K562 (cell line): ENCODE measurements around the gene PCBP3. TPM values are rescaled to one million over a fixed set of nuclear protein-coding genes. Genes with fewer than 3 reads are reported as not detected.

Experiments
- ATAC-seq: fragments of 200-7000 bp; cut with Tn5 transposase; 3 replicates; pipeline ENCODE4 v1.9.1; 2020; ENCODE audit warnings: moderate library complexity
- BruUV-seq: library from RNA; stranded (reverse); fragments of 400-500 nt; replicated peaks from 2 replicates; lab custom pipeline; 2021; lab: Mats Ljungman, UMichigan
- CTCF ChIA-PET: fragments of 300-600 bp; formaldehyde crosslinking; extraction: SDS; loops from one replicate; lab custom pipeline; 2021; ENCODE audit warnings: low intra/inter-chr PET ratio; lab: Yijun Ruan, JAX
- POLR2A ChIA-PET: fragments of 300-600, 350-650 bp; sonication (Branson Sonifier 250); formaldehyde crosslinking; extraction: SDS; loops from one replicate; lab custom pipeline; 2021; ENCODE audit warnings: antibody characterized with exemption, inconsistent platforms; lab: Yijun Ruan, JAX
- DNase-seq, 4 experiments: peaks; one replicate each; pipeline versions ENCODE4 v3.0.0 to v3.0.0-alpha.2; 2011 to 2018; ENCODE audit warnings: low spot score in 3 of 4, mixed read lengths in 3 of 4; ENCODE audit errors: extremely low read depth in 1 of 4
- FAIRE-seq: peaks from 2 replicates; lab custom pipeline; 2011; peaks lifted over from hg19 to GRCh38; lab: Jason Lieb, UNC
- H2AFZ ChIP-seq: 2 replicates; pipeline ENCODE4 v1.6.0; 2011; ENCODE audit warnings: low read depth, low read length, control low read depth, inconsistent platforms
- H3K27ac ChIP-seq: fragments of 200-600 bp; 3 replicates; pipeline ENCODE4 v1.8.0; 2011; ENCODE audit warnings: low read depth, mild to moderate bottlenecking, control low read depth, inconsistent platforms, low read length, moderate library complexity, mixed read lengths; ENCODE audit errors: extremely low read depth
- H3K27me3 ChIP-seq, 2 experiments: fragments of 300-600 bp in 1 of 2; 2 replicates in 1 of 2; 3 replicates in 1 of 2; pipeline versions ENCODE4 v1.6.0 to v1.8.0; 2011; ENCODE audit warnings: inconsistent platforms in 2 of 2, low read length in 2 of 2, mild to moderate bottlenecking in 1 of 2, mixed read lengths in 1 of 2, moderate library complexity in 1 of 2; ENCODE audit not compliant: control insufficient read depth in 2 of 2, insufficient read depth in 2 of 2
- H3K36me3 ChIP-seq: fragments of 300-600 bp; 3 replicates; pipeline ENCODE4 v1.8.0; 2011; ENCODE audit warnings: mild to moderate bottlenecking, low read length, inconsistent platforms; ENCODE audit not compliant: control insufficient read depth, insufficient read depth
- H3K4me1 ChIP-seq, 2 experiments: fragments of 200-600 bp in 1 of 2; replicated peaks in 1 of 2; 2 replicates in 1 of 2; 3 replicates in 1 of 2; pipeline versions ENCODE4 v1.5.1 to v1.8.0; 2011; ENCODE audit warnings: inconsistent platforms in 2 of 2, low read length in 2 of 2, mild to moderate bottlenecking in 1 of 2, mixed read lengths in 1 of 2, moderate library complexity in 1 of 2; ENCODE audit not compliant: control insufficient read depth in 2 of 2, insufficient read depth in 2 of 2
- H3K4me2 ChIP-seq: 2 replicates; pipeline ENCODE4 v1.6.1; 2011; ENCODE audit warnings: low read length, control low read depth, inconsistent platforms, mixed read lengths; ENCODE audit not compliant: insufficient read depth
- H3K4me3 ChIP-seq: fragments of 200-600 bp; sonication (generic), shearing (Covaris generic); 2 replicates; pipeline ENCODE4 v1.5.1; 2016; ENCODE audit warnings: control low read depth, inconsistent platforms
- H3K79me2 ChIP-seq: fragments of 200-600 bp; 3 replicates; pipeline ENCODE4 v1.8.0; 2011; ENCODE audit warnings: low read length, inconsistent platforms; ENCODE audit not compliant: control insufficient read depth, insufficient read depth
- H3K9ac ChIP-seq, 2 experiments: 2 replicates each; pipeline versions ENCODE4 v1.6.0 to v1.6.1; 2011; ENCODE audit warnings: low read depth in 2 of 2, low read length in 2 of 2, control low read depth in 1 of 2, inconsistent platforms in 1 of 2, mild to moderate bottlenecking in 1 of 2, mixed read lengths in 1 of 2; ENCODE audit not compliant: insufficient read depth in 1 of 2
- H3K9me1 ChIP-seq: one replicate; pipeline ENCODE4 v1.6.0; 2011; ENCODE audit warnings: inconsistent platforms, mild to moderate bottlenecking, low read length, moderate library complexity; ENCODE audit not compliant: control insufficient read depth, insufficient read depth
- H3K9me3 ChIP-seq: replicated peaks from 2 replicates; pipeline ENCODE4 v1.5.1; 2011; ENCODE audit warnings: low read depth, low read length, inconsistent platforms; ENCODE audit not compliant: control insufficient read depth, insufficient read depth
- H4K20me1 ChIP-seq: replicated peaks from 2 replicates; pipeline ENCODE4 v1.6.1; 2011; ENCODE audit warnings: low read length, inconsistent platforms, mixed read lengths; ENCODE audit not compliant: control insufficient read depth, insufficient read depth
- ASH1L ChIP-seq: fragments of 450-650 bp; IDR thresholded peaks from 2 replicates; pipeline ENCODE4 v1.6.1; 2018; ENCODE audit warnings: borderline replicate concordance, mild to moderate bottlenecking, low read depth; ENCODE audit not compliant: partially characterized antibody
- FOXP1 ChIP-seq: sonication (generic); formaldehyde crosslinking; IDR thresholded peaks from 2 replicates; pipeline ENCODE4 v1.8.0; 2022; ENCODE audit warnings: mild to moderate bottlenecking, missing genetic modification reagents
- HOXB6 ChIP-seq: fragments of 250-450 bp; sonication (Bioruptor Pico); IDR thresholded peaks from 2 replicates; pipeline ENCODE4 v1.5.1; 2022; ENCODE audit warnings: mild to moderate bottlenecking, borderline replicate concordance
- JUND ChIP-seq, 2 experiments: IDR thresholded peaks; 2 replicates in 1 of 2; 3 replicates in 1 of 2; pipeline ENCODE4 v1.6.1; 2011; ENCODE audit warnings: borderline replicate concordance in 2 of 2, low read depth in 2 of 2, low read length in 2 of 2, improper control_type of control experiment in 1 of 2, missing biosample characterization in 1 of 2, missing genetic modification characterization in 1 of 2, missing genetic modification reagents in 1 of 2
- MBD2 ChIP-seq: sonication (generic); IDR thresholded peaks from 2 replicates; pipeline ENCODE4 v1.6.1; 2016; ENCODE audit warnings: low read depth, borderline replicate concordance
- MED1 ChIP-seq: sonication (generic); formaldehyde crosslinking; IDR thresholded peaks from 2 replicates; pipeline ENCODE4 v1.8.1; 2023; ENCODE audit warnings: missing genetic modification reagents, borderline replicate concordance
- NFIC ChIP-seq: fragments of 450-650 bp; IDR thresholded peaks from 2 replicates; pipeline ENCODE4 v1.6.1; 2017; ENCODE audit warnings: mild to moderate bottlenecking, inconsistent platforms
- RBBP5 ChIP-seq: fragments of 200-600 bp; sonication (generic); IDR thresholded peaks from 2 replicates; pipeline ENCODE4 v1.6.1; 2012; ENCODE audit warnings: borderline replicate concordance, mild to moderate bottlenecking, low read length, control low read depth, inconsistent platforms; ENCODE audit not compliant: insufficient read depth, poor library complexity, severe bottlenecking
- SRSF1 ChIP-seq: fragments of 200-400 bp; formaldehyde crosslinking; IDR thresholded peaks from 2 replicates; pipeline ENCODE4 v1.6.1; 2017; ENCODE audit warnings: mild to moderate bottlenecking, low read depth, low read length, moderate library complexity
- TAF7 ChIP-seq: fragments of 450-650 bp; IDR thresholded peaks from 2 replicates; pipeline ENCODE4 v1.6.1; 2016; ENCODE audit warnings: missing genetic modification characterization, missing compliant biosample characterization
- YY1 ChIP-seq, 3 experiments: IDR thresholded peaks; 2 replicates each; pipeline ENCODE4 v1.6.1; 2011; ENCODE audit warnings: low read length in 2 of 3, mild to moderate bottlenecking in 2 of 3, moderate library complexity in 2 of 3, borderline replicate concordance in 1 of 3, control low read depth in 1 of 3, low read depth in 1 of 3; ENCODE audit not compliant: insufficient read depth in 3 of 3, insufficient replicate concordance in 2 of 3, control insufficient read depth in 1 of 3, insufficient read length in 1 of 3; ENCODE audit errors: extremely low read depth in 1 of 3
- ZMIZ1 ChIP-seq, 2 experiments: fragments of 150-350 bp in 1 of 2; IDR thresholded peaks; 2 replicates each; pipeline ENCODE4 v1.6.1; 2012 to 2016; ENCODE audit warnings: low read depth in 2 of 2, low read length in 2 of 2, mild to moderate bottlenecking in 1 of 2, moderate library complexity in 1 of 2
- ZNF239 ChIP-seq: fragments of 250-450 bp; sonication (Bioruptor Pico); IDR thresholded peaks from 2 replicates; pipeline ENCODE4 v1.4.0; 2020; ENCODE audit warnings: mild to moderate bottlenecking
- ZNF384 ChIP-seq: IDR thresholded peaks from 2 replicates; pipeline ENCODE4 v1.6.1; 2012; ENCODE audit warnings: low read depth, low read length, improper control_type of control experiment
- ZNF644 ChIP-seq: fragments of 200-800 bp; sonication (Bioruptor generic); IDR thresholded peaks from 2 replicates; pipeline ENCODE4 v1.6.1; 2016; ENCODE audit warnings: low read depth, missing genetic modification characterization, missing compliant biosample characterization
- ZNF766 ChIP-seq: fragments of 200-800 bp; sonication (Bioruptor generic); conservative IDR thresholded peaks from 2 replicates; pipeline ENCODE4 v1.6.1; 2016; ENCODE audit warnings: missing genetic modification characterization, missing compliant biosample characterization
- whole genome bisulfite sequencing: fragments of 100-300 bp; shearing (Covaris generic); methylation state at CpG from one replicate; pipeline ENCODE4 v1.1.6; 2016; ENCODE audit warnings: low coverage, mixed read lengths; ENCODE audit not compliant: insufficient coverage; ENCODE audit errors: missing lambda C conversion rate; 5-methylcytosine and 5-hydroxymethylcytosine counted together
- in situ Hi-C: fragments of 300-500 bp; cut with MboI; formaldehyde crosslinking; loops from 4 replicates; pipeline ENCODE4 v1.15.0; 2018; ENCODE audit warnings: inconsistent platforms, mixed read lengths
- intact Hi-C: fragments of 100-400 bp; cut with micrococcal nuclease; formaldehyde crosslinking; loops from 2 replicates; pipeline ENCODE4 v1.14.2; 2022
- polyA plus RNA-seq, 8 experiments: library from polyadenylated mRNA; depleted of rRNA in 4 of 8; stranded (reverse) in 5 of 8; unstranded in 3 of 8; fragments of >200 nt; fragmentation: Nextera tagmentation in 2 of 8; fragmentation: Illumina TruSeq in 1 of 8; extraction: Ambion mirVana in 2 of 8; extraction: Trizol in 1 of 8; gene quantifications; 2 replicates each; pipeline versions ENCODE4 v1.2.1 to v1.2.3, GENCODE V29; 2011 to 2014; ENCODE audit warnings: inconsistent platforms in 1 of 8, missing spikeins in 1 of 8
- total RNA-seq, 7 experiments: library from RNA; depleted of rRNA in 6 of 7; stranded (reverse); fragments of >200 nt in 6 of 7; fragmentation: Illumina TruSeq in 2 of 7; extraction: Trizol in 2 of 7; gene quantifications; 2 replicates each; pipeline versions ENCODE4 v1.2.1 to v1.2.3, GENCODE V29; 2011 to 2021; ENCODE audit warnings: low replicate concordance in 1 of 7

Gene PCBP3
- total and polyA plus RNA-seq, 9 of the 15 experiments (the other 6 are each of a cell fraction or from before 2014, with no cell fraction given) = 0.18 TPM; not detected in 8

- BruUV-seq = no TSS peak
- CTCF ChIA-PET = no interaction called here
- FAIRE-seq = no peak
Observed at GRCh38 chr21:45873418-45873817, 229.9 kb downstream of the PCBP3 start.

DNA sequence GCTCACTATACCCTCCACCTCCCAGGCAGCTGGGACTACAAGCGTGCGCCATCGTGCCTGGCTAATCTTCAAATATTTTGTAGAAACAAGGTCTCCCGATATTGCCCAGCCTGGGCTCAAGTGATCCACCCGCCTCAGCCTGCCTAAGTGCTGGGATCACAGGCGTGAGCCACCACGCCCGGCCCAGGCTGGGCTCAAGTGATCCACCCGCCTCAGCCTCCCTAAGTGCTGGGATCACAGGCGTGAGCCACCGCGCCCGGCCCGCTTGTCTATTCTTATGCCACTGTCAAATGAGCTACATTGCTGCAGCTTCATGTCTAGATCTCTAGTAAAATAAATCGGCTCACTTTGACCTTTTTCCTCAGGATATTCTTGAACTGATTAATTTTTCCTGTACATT is 230.3 kb downstream of the PCBP3 start:
- ChIA-PET POLR2A (no interaction called here), CTCF (no interaction called here)
- 3% methylated on average over 15 of the region's 15 CpGs for WGBS
- ATAC-seq = no peak
- no peak overlapping the region for H3K4me3 ChIP-seq
- H3K9ac ChIP-seq = no peak overlapping the region
- DNase-seq = no peak
- H3K4me1 ChIP-seq = peaks cover 0 to 7% of the 10 kb centered on the region in 2 experiments; a peak in 1 of 5 replicates
- H3K9me3 ChIP-seq = no peaks in the 10 kb centered on the region
- in situ Hi-C loops (no loop called here), intact Hi-C loops (no loop called here)
- H3K27ac ChIP-seq = no peak overlapping the region
- no peaks in the 10 kb centered on the region for H3K79me2 ChIP-seq
- no TSS peak for BruUV-seq
- H3K4me2 ChIP-seq = no peak overlapping the region
- H4K20me1 ChIP-seq = peaks cover 10% of the 10 kb centered on the region
- H3K36me3 ChIP-seq = no peaks in the 10 kb centered on the region
- no peaks in the 10 kb centered on the region for H3K9me1 ChIP-seq
- FAIRE-seq = no peak
- no peak overlapping the region for H2AFZ ChIP-seq
- peaks cover 40 to 88% of the 10 kb centered on the region in 2 experiments for H3K27me3 ChIP-seq
- no peak for TF ChIP-seq ZNF239 (CRISPR knock-in tag)
- TF ChIP-seq ZMIZ1 (IDR thresholded peaks at IDR 0.05; ENCODE audit: low read depth in 2 of 2, low read length in 2 of 2) = no peak
- TF ChIP-seq ZNF766 (CRISPR knock-in tag) = no peak
- no peak for TF ChIP-seq MED1 (CRISPR knock-in tag)
- no peak for TF ChIP-seq ZNF644 (tag)
- no peak for TF ChIP-seq YY1 (IDR thresholded peaks at IDR 0.05; ENCODE audit: borderline replicate concordance in 1 of 3, control insufficient read depth in 1 of 3, extremely low read depth in 1 of 3, insufficient read depth in 3 of 3, insufficient read length in 1 of 3, insufficient replicate concordance in 2 of 3, low read depth in 1 of 3, low read length in 2 of 3)
- no peak for TF ChIP-seq TAF7 (tag)
- TF ChIP-seq SRSF1 = no peak
- no peak for TF ChIP-seq NFIC
- TF ChIP-seq MBD2 = no peak

More at GRCh38 chr21:45873418-45873817, 229.9 kb downstream of the PCBP3 start:
- in situ Hi-C loops = no loop called here
- ATAC-seq = no peak
- Histone ChIP-seq H3K4me1 (peaks cover 0 to 7% of the 10 kb centered on the region in 2 experiments; a peak in 1 of 5 replicates), H4K20me1 (peaks cover 10% of the 10 kb centered on the region), H3K9me3 (no peaks in the 10 kb centered on the region), H3K4me2 (no peak overlapping the region), H3K27me3 (peaks cover 43 to 92% of the 10 kb centered on the region in 2 experiments), H3K4me3 (no peak overlapping the region), H3K27ac (no peak overlapping the region), H3K36me3 (no peaks in the 10 kb centered on the region), H3K79me2 (no peaks in the 10 kb centered on the region), H2AFZ (no peak overlapping the region), H3K9me1 (no peaks in the 10 kb centered on the region), H3K9ac (no peak overlapping the region)
- 7% methylated on average over 11 of the region's 11 CpGs for WGBS
- POLR2A ChIA-PET = no interaction called here
- intact Hi-C loops = no loop called here
- DNase-seq = no peak
- TF ChIP-seq FOXP1 (CRISPR knock-in tag) (no peak), HOXB6 (no peak), ASH1L (no peak), JUND (IDR thresholded peaks at IDR 0.05; ENCODE audit: borderline replicate concordance, low read depth, low read length) (no peak), JUND (tag; IDR thresholded peaks at IDR 0.05; ENCODE audit: borderline replicate concordance, low read depth, low read length) (no peak), RBBP5 (no peak), ZNF384 (no peak)
